HL-60 (cell line): ENCODE results near the gene ARHGAP26.

ENCODE experiments used
- DNase-seq, 2 experiments: peaks; one replicate each; pipeline ENCODE4 v3.0.0-alpha.2; 2010 to 2020; ENCODE audit warnings: low read depth in 1 of 2, low spot score in 1 of 2
- H3K27ac ChIP-seq: fragments of 250-450 bp; sonication (Bioruptor Pico); replicated peaks from 2 replicates; pipeline ENCODE4 v1.5.1; 2020; ENCODE audit warnings: mild to moderate bottlenecking, moderate library complexity
- H3K27me3 ChIP-seq: fragments of 250-450 bp; sonication (Bioruptor Pico); 2 replicates; pipeline ENCODE4 v1.5.1; 2021; ENCODE audit warnings: mild to moderate bottlenecking, moderate library complexity; ENCODE audit not compliant: insufficient read depth, poor library complexity, severe bottlenecking
- H3K4me3 ChIP-seq: replicated peaks from 2 replicates; pipeline ENCODE4 v1.5.1; 2011; ENCODE audit warnings: mild to moderate bottlenecking, control low read depth, low read length; ENCODE audit not compliant: insufficient read depth
- CTCF ChIP-seq: IDR thresholded peaks from one replicate; pipeline ENCODE4 v1.5.1; 2011; ENCODE audit warnings: low read length, control low read depth, inconsistent platforms; ENCODE audit not compliant: insufficient read depth
- GABPA ChIP-seq: IDR thresholded peaks from 2 replicates; pipeline ENCODE4 v1.6.1; 2012; ENCODE audit warnings: low read depth
- POLR2AphosphoS5 ChIP-seq: IDR thresholded peaks from 2 replicates; pipeline ENCODE4 v1.6.1; 2012; ENCODE audit warnings: low read depth
- SPI1 ChIP-seq: IDR thresholded peaks from 2 replicates; pipeline ENCODE4 v1.6.1; 2012; ENCODE audit warnings: low read depth, mild to moderate bottlenecking, borderline replicate concordance
- TF ChIP-seq, protein P1 (sequence below): IDR thresholded peaks from 2 replicates; pipeline ENCODE4 v1.6.1; 2012; ENCODE audit warnings: low read depth; ENCODE audit not compliant: insufficient replicate concordance

Gene ARHGAP26

DNA sequence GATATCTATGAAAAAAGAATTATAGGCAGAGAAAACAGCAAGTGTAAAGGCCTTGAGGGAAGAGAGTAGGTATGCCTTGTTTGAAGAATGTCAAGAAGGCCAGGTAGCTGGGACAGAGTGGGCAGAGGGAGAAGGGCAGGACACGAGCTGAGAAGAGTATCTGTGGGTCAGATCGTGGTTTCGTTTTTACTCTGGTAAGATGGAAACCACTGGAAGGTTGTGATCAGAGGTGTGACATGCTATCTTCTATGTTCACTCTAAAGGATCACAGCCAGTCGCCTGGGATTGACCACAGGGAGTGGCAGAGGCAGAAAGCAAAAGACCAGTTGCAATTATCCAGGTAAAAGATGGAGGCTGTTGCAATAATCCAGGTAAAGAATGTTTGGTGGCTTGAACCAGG lies 12.6 kb upstream of the ARHGAP26 start:
- Histone ChIP-seq H3K27me3 (no peaks in the 10 kb centered on the region), H3K27ac (peak overlapping the region; percentile 33; the same call in 1 of the 2 replicates), H3K4me3 (no peak overlapping the region)
- DNase-seq: no peak
- TF ChIP-seq SPI1 (no peak), POLR2AphosphoS5 (no peak), CTCF (no peak), GABPA (no peak)
- TF ChIP-seq, protein P1, sequence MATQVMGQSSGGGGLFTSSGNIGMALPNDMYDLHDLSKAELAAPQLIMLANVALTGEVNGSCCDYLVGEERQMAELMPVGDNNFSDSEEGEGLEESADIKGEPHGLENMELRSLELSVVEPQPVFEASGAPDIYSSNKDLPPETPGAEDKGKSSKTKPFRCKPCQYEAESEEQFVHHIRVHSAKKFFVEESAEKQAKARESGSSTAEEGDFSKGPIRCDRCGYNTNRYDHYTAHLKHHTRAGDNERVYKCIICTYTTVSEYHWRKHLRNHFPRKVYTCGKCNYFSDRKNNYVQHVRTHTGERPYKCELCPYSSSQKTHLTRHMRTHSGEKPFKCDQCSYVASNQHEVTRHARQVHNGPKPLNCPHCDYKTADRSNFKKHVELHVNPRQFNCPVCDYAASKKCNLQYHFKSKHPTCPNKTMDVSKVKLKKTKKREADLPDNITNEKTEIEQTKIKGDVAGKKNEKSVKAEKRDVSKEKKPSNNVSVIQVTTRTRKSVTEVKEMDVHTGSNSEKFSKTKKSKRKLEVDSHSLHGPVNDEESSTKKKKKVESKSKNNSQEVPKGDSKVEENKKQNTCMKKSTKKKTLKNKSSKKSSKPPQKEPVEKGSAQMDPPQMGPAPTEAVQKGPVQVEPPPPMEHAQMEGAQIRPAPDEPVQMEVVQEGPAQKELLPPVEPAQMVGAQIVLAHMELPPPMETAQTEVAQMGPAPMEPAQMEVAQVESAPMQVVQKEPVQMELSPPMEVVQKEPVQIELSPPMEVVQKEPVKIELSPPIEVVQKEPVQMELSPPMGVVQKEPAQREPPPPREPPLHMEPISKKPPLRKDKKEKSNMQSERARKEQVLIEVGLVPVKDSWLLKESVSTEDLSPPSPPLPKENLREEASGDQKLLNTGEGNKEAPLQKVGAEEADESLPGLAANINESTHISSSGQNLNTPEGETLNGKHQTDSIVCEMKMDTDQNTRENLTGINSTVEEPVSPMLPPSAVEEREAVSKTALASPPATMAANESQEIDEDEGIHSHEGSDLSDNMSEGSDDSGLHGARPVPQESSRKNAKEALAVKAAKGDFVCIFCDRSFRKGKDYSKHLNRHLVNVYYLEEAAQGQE: no peak

GRCh38 chr5:142758062-142758795 lies 11.9 kb upstream of the ARHGAP26 start:
- peak; percentile 79 to 86 for DNase-seq
- peak overlapping the region; percentile 33 for H3K27ac ChIP-seq

DNA sequence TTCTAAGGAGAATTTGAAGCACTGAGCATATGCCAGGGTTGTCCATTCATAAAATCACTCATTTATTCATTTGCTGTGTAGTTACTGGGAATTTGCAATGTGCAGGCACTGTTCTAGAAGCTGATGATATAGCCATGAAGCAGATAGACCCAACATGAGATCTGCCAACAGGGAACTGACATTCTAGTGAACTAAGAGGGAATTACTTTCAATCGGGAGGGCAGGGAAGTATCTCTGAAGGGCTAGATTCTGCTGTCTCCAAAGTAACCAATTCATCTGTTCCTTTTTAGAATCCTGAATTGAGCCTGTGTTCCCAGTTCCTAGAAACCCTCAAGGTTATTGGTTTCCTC lies 11.4 kb upstream of the ARHGAP26 start:
- TF ChIP-seq, protein P1: no peak
- no peak overlapping the region for H3K4me3 ChIP-seq
- peak overlapping the region; percentile 21 for H3K27ac ChIP-seq
- no peak for DNase-seq
- H3K27me3 ChIP-seq: no peaks in the 10 kb centered on the region

More at GRCh38 chr5:142758062-142758795, 11.9 kb upstream of the ARHGAP26 start:
- no peak overlapping the region for H3K4me3 ChIP-seq
- TF ChIP-seq SPI1: peak; percentile 34; the same call in 1 of the 2 replicates
- no peak for TF ChIP-seq CTCF
- TF ChIP-seq, protein P1: no peak
- TF ChIP-seq GABPA: no peak
- 0 out of 2 replicates have a peak, but pooled peaks have one; percentile 25 for TF ChIP-seq POLR2AphosphoS5
- no peaks in the 10 kb centered on the region for H3K27me3 ChIP-seq
